ENCODE results near the gene CHID1. TPM values are rescaled to one million over a fixed set of nuclear protein-coding genes. Genes with fewer than 3 reads are reported as not detected.

Gene CHID1
- total RNA-seq, 2 experiments from 2014 or later: 30.6 to 71.1 TPM

DNA sequence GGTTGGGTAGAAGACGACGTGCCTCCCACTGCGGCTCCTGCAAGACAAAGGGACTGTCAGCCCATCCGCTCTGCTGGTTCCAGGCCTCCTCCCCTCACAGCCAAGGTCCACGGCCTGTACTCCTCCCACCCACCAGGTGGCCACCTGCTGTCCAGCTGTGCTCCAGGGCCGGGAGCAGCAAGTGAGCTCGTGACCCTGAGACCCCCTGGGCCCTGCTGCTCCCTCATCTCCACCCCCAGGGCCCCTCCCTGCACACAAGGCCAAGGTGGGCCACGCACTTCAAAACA is 40.5 kb downstream of the CHID1 start:
- no TSS peak for BruUV-seq (replicated peaks)
- TF ChIP-seq, protein P1, sequence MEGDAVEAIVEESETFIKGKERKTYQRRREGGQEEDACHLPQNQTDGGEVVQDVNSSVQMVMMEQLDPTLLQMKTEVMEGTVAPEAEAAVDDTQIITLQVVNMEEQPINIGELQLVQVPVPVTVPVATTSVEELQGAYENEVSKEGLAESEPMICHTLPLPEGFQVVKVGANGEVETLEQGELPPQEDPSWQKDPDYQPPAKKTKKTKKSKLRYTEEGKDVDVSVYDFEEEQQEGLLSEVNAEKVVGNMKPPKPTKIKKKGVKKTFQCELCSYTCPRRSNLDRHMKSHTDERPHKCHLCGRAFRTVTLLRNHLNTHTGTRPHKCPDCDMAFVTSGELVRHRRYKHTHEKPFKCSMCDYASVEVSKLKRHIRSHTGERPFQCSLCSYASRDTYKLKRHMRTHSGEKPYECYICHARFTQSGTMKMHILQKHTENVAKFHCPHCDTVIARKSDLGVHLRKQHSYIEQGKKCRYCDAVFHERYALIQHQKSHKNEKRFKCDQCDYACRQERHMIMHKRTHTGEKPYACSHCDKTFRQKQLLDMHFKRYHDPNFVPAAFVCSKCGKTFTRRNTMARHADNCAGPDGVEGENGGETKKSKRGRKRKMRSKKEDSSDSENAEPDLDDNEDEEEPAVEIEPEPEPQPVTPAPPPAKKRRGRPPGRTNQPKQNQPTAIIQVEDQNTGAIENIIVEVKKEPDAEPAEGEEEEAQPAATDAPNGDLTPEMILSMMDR (conservative IDR thresholded peaks at IDR 0.05; ENCODE audit: low read length): no peak
- no peak for TF ChIP-seq EZH2phosphoT487 (IDR thresholded peaks at IDR 0.05; ENCODE audit: borderline replicate concordance, low read depth, low read length)
- CTCF ChIA-PET (ENCODE audit: unreplicated experiment): no interaction called here

DNA sequence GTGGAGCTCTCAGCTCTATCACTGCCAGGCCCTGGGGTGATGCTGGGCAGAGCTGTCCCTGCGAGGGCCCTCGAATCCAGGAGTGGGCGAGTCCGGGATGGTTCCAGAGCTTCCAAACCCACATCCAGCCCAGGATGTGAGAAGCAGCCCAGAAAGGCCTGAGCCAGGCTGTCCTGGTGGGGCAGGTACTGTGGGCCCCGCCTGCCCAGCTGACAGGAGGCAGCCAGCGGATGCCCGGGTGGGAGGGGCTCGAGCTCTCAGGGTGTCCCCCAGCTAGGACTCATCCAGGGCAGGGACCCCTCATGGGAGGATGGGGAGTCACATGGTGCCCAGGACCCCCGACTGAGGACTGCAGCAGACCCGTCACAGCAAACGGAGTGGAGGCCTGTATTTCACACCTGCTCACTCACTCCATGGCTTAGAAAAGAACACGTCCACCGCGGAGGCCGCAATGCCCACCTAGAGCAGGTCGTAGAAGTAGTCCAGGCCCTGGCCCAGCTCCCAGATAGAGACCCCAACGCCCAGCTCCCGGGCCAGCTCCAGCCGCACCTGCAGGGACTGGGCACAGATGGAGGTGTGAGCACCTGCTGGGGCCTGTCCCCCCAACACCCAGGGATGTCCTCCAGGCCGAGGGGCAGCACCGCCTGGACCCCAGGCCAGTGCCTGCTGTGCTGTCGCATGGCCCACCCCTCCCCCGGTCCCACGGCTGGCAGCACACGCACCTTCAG is 41.0 kb downstream of the CHID1 start:
- intact Hi-C loops (cut with micrococcal nuclease; ENCODE audit: unreplicated experiment): no loop called here
- Histone ChIP-seq H3K27ac (ENCODE audit: low read depth, low read length, poor library complexity, severe bottlenecking) (no peak overlapping the region), H3K9me2 (ENCODE audit: insufficient read depth, low read length) (no peaks in the 10 kb centered on the region), H3K4me2 (ENCODE audit: low read length) (no peak overlapping the region), H3K9me3 (ENCODE audit: low read length) (no peaks in the 10 kb centered on the region), H4K20me1 (ENCODE audit: insufficient read depth, low read length) (no peaks in the 10 kb centered on the region), H2AFZ (ENCODE audit: low read length) (no peak overlapping the region), H3K79me2 (ENCODE audit: insufficient read depth, low read depth, low read length) (no peaks in the 10 kb centered on the region), H3K4me1 (ENCODE audit: insufficient read depth, low read length, poor library complexity, severe bottlenecking) (no peaks in the 10 kb centered on the region), H3K4me3 (ENCODE audit: low read depth, low read length, poor library complexity, severe bottlenecking) (no peak overlapping the region), H3K36me3 (ENCODE audit: insufficient read depth, low read length) (0 out of 2 replicates have a peak, but pooled peaks cover 3% of the 10 kb centered on the region)
- ChIA-PET CTCF (ENCODE audit: unreplicated experiment) (no interaction called here), POLR2A (no interaction called here)
- TF ChIP-seq EZH2phosphoT487 (IDR thresholded peaks at IDR 0.05; ENCODE audit: borderline replicate concordance, low read depth, low read length): no peak
- TF ChIP-seq, protein P1 (conservative IDR thresholded peaks at IDR 0.05; ENCODE audit: low read length): no peak
- BruUV-seq (replicated peaks): no TSS peak
- DNase-seq (ENCODE audit: low spot score): no peak

More for the DNA sequence above, 40.5 kb downstream of the CHID1 start:
- Histone ChIP-seq H3K4me3 (ENCODE audit: low read depth, low read length, poor library complexity, severe bottlenecking) (no peak overlapping the region), H3K79me2 (ENCODE audit: insufficient read depth, low read depth, low read length) (no peaks in the 10 kb centered on the region), H2AFZ (ENCODE audit: low read length) (no peak overlapping the region), H3K9me3 (ENCODE audit: low read length) (no peaks in the 10 kb centered on the region), H3K4me2 (ENCODE audit: low read length) (no peak overlapping the region), H3K4me1 (ENCODE audit: insufficient read depth, low read length, poor library complexity, severe bottlenecking) (no peaks in the 10 kb centered on the region), H3K27ac (ENCODE audit: low read depth, low read length, poor library complexity, severe bottlenecking) (no peak overlapping the region), H3K36me3 (ENCODE audit: insufficient read depth, low read length) (peaks cover 5% of the 10 kb centered on the region; the same call in 1 of the 2 replicates), H3K9me2 (ENCODE audit: insufficient read depth, low read length) (no peaks in the 10 kb centered on the region), H4K20me1 (ENCODE audit: insufficient read depth, low read length) (no peaks in the 10 kb centered on the region)
- no peak for DNase-seq (ENCODE audit: low spot score)
- POLR2A ChIA-PET: interaction anchor here (0.5 kb wide), 1 partner anchor 111 kb away, joined by 4 read pairs; no protein-coding TSS in a partner anchor
- intact Hi-C loops (cut with micrococcal nuclease; ENCODE audit: unreplicated experiment): no loop called here

DNA sequence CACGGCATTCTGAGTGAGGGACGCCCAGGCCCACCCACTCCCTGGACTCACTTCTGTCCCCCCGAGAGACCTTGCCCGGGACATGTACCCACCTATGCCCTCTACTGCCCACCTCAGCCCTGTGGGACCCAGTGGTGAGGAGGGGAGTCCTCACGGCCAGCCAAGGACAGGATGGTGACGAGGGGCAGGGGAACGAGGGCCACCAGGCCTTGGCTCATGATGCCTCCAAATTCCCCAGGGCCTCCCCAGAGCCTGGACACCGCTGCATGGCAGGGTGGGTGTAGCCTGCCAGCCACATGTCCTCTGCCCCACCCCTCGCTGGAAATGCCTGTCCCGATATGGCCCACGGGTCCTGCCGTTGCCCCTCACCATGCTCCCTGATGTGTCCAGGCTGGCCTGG is 41.8 kb downstream of the CHID1 start:
- Histone ChIP-seq H4K20me1 (ENCODE audit: insufficient read depth, low read length) (no peaks in the 10 kb centered on the region), H2AFZ (ENCODE audit: low read length) (no peak overlapping the region), H3K9me3 (ENCODE audit: low read length) (no peaks in the 10 kb centered on the region), H3K4me1 (ENCODE audit: insufficient read depth, low read length, poor library complexity, severe bottlenecking) (no peaks in the 10 kb centered on the region), H3K4me2 (ENCODE audit: low read length) (no peak overlapping the region), H3K4me3 (ENCODE audit: low read depth, low read length, poor library complexity, severe bottlenecking) (no peak overlapping the region), H3K9me2 (ENCODE audit: insufficient read depth, low read length) (no peaks in the 10 kb centered on the region), H3K27ac (ENCODE audit: low read depth, low read length, poor library complexity, severe bottlenecking) (no peak overlapping the region), H3K79me2 (ENCODE audit: insufficient read depth, low read depth, low read length) (no peaks in the 10 kb centered on the region), H3K36me3 (ENCODE audit: insufficient read depth, low read length) (no peaks in the 10 kb centered on the region)
- POLR2A ChIA-PET: no interaction called here
- BruUV-seq (replicated peaks): no TSS peak
- TF ChIP-seq, protein P1 (conservative IDR thresholded peaks at IDR 0.05; ENCODE audit: low read length): no peak
- no peak for TF ChIP-seq EZH2phosphoT487 (IDR thresholded peaks at IDR 0.05; ENCODE audit: borderline replicate concordance, low read depth, low read length)
- intact Hi-C loops (cut with micrococcal nuclease; ENCODE audit: unreplicated experiment): no loop called here
- DNase-seq (ENCODE audit: low spot score): no peak
- CTCF ChIA-PET (ENCODE audit: unreplicated experiment): no interaction called here

Data from OCI-LY7 (cell line).